Measurements from ENCODE around the gene COL2A1. TPM values are rescaled to one million over a fixed set of nuclear protein-coding genes. Genes with fewer than 3 reads are reported as not detected.
A peak's percentile ranks its signal among the peaks of the same experiment; 100 is the strongest.

COL2A1 gene
- total RNA-seq, 1 donor from 2014 or later = not detected

GRCh38 chr12:48031135-48031960 lies 27.1 kb upstream of the COL2A1 start:
- intact Hi-C loops (cut with DNase I) = no loop called here
- ATAC-seq (no peak), DNase-seq (ENCODE audit: low spot score) (no peak)

- no peak for ATAC-seq
- DNase-seq (ENCODE audit: low spot score) = no peak
- intact Hi-C loops (cut with DNase I) = no loop called here
Measured at GRCh38 chr12:48030173-48030650, 25.9 kb upstream of the COL2A1 start.

DNA sequence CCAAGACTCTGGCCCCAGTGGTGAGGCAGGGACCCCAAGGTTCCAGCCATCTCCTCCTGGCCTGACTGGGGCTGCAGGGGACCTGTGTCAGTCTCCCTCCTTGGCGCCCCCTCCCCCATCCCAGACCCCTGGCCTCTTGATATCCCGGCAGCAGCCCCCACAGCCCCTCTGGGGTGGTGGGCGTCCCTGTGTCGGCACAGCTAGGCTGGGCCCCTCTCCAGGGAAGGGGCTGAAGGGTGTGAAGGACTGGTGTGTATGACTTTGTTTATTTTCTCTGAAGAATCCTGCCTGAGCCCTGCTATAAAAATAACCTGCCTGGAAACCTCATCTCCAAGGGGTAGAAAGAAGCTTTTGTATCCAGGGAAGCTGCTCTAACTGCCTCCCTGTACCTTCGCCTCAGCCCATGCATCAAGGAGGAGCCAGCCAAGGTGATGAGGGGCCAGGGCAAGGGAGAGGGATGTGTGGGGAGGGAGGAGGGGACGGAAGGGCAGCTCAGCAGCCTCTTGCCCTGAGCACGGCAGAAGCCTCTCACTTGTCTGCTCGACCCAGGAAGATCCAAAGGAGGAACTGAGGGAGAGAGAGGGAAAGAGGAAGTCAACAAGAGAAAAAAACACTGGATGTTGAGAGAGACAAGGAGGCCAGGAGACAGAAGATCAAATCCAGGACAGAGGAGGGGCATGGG lies 25.4 kb upstream of the COL2A1 start:
- DNase-seq (ENCODE audit: low spot score) (no peak), ATAC-seq (peak; percentile 23)
- intact Hi-C loops (cut with DNase I) = no loop called here

GRCh38 chr12:48028541-48029431 lies 24.5 kb upstream of the COL2A1 start:
- intact Hi-C loops (cut with DNase I) = no loop called here
- DNase-seq (ENCODE audit: low spot score) = no peak

DNA sequence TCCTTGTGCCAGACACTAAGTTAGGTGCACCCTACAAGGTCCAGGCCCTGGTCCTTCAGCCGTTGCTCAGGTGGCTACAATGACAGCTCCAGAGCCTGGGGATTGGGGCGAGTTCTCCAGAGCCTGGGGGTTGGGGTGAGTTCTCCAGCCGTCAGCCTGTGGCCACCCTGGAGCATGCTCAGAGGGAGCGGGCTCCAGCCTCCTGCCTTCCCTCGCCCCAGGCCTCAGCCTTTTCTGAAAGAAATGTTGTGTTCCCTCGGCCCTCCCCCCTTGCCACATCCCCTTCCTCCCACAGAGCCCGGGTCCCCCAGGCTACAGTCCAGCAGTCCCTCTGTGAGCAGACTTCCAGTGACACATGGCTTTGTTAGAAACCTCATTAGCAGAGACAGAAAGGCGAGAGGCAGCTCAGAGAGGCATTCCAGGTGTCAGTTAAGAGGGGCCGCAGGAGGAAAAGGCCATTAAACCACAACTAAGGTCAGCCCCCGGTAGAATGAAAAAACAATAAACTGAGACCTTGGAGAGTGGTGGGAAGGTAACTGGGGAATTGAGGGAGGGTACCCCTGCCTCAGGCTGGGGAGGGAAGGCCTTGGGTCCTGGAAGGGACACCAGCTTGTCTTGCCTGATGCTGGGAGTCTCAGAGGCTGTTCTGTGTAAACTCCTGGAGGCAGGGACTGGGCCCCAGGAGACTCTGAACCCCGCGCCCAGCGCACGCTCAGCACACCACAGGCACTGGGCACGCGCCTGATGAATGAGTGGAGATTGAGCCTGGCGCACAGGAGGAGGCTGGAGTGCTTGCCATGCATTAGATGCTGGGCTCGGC lies 23.1 kb upstream of the COL2A1 start:
- DNase-seq (ENCODE audit: low spot score) (no peak), ATAC-seq (no peak)
- intact Hi-C loops (cut with DNase I) = no loop called here

More at GRCh38 chr12:48028541-48029431, 24.5 kb upstream of the COL2A1 start:
- ATAC-seq = no peak

DNA sequence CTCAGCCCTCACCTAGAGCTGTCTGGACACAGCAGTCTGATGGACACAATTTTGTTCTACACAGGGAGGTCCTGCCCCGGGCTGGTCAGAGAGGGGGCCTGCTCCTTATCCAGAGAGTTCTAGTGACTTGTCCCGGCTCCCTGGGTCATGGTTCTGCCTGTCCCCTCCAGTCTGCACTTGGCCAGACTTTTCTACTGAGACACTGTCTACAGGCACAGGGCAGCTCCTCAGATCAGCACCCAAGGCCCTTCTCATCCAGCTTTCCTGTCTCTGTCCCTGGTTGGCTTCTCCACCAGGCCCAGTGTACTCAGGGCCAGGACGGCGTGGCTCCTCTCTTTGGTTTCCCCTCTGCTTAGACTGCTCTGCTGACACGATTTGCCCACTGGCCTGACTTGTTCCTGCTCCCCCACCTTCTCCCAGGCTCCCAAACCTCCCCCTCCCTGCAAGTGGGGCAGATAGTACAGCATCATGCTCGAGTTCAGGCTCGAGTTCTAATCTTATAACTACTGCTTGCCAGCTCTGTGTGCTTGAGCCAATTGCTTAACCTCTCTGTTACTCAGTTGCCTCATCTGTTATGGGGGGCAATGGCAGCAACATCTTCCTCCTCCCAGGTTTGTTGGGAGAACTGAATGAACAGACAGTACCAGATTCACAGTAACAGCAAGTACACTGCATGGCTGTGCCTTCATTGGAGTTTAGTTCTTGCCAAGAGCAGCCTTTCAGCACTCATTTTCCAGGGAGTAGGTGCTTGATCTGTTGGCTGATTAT lies 22.0 kb upstream of the COL2A1 start:
- intact Hi-C loops (cut with DNase I) = no loop called here
- DNase-seq (ENCODE audit: low spot score) = no peak
- no peak for ATAC-seq

DNA sequence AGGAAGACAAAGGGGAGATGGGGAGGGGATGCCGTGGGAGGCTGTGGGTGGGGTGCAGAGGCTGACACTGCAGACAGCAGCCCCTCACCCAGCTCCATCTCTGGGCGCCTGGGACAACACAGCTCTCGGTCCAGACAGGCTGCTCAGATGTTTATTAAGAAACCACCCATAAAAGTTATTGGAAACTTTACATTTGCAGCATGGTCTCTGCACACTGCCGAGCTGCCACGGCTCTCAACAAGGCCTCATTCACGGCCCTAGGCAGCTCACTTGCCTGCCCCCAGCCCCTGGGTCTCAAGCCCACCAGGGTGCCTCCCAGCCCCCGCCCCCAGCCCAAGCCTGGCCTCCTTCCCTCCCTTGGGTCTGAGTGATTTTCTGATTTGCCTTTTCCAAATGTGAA lies 21.0 kb upstream of the COL2A1 start:
- intact Hi-C loops (cut with DNase I) = no loop called here
- no peak for DNase-seq (ENCODE audit: low spot score)
- ATAC-seq = no peak

DNA sequence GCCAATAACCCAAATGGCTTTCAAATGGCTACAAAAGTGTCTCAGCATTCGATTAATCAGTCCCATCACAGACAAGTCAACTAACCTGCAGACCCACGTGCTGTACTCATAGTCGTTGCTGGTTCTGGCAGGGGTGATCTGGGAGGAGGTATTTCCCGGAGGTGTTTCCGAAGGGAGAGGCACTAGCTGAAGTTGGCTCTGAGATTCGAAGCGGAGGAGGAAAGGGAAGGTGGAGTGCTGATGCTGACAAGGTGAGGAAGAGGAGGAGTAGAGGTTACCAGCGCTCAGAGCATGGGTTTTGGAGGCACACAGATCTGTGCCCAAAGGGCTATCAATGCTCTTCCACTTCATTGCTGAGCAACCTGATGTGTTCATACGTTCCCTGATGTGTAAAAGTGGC lies 20.5 kb upstream of the COL2A1 start:
- intact Hi-C loops (cut with DNase I) = no loop called here
- no peak for DNase-seq (ENCODE audit: low spot score)
- no peak for ATAC-seq

- ATAC-seq = no peak
- DNase-seq (ENCODE audit: low spot score) = no peak
- intact Hi-C loops (cut with DNase I) = no loop called here
Measured at GRCh38 chr12:48023386-48023785, 19.1 kb upstream of the COL2A1 start.

DNA sequence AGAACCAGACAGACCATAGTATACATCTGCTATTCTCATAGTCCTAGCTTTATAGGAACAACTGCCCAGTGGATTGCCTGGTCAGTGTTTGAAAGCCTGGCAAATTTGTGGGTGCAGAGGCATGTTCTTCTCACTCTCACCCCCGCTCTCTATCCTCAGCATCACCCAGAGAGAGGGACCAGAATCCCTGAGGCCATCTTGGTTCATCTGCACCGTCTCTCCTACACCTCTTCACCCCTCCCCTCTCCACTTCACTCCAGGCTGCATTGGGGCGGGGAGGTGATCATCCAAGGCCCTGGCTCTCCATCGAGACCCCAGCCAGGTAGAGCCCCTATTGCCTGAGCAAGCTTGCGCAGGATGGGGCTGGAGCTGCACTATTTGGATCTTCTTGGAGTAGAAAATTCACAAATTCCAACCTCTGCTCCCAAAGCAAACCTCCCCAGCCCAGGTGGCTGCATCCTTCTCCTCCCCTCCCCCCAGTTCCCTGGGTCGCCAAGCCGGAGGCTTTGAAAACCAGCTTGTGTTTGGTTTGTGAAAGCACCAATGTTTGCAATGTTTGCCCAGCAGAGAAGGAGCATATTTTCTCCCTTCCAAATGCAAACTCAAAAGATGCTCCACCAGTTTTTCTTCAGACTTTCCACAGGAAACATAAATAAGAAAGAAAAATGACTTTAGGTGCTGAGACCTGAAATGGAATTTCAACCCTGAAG lies 18.6 kb upstream of the COL2A1 start:
- no peak for DNase-seq (ENCODE audit: low spot score)
- no peak for ATAC-seq
- intact Hi-C loops (cut with DNase I) = no loop called here

GRCh38 chr12:48022180-48022521 lies 17.9 kb upstream of the COL2A1 start:
- intact Hi-C loops (cut with DNase I) = no loop called here
- DNase-seq (ENCODE audit: low spot score) (no peak), ATAC-seq (no peak)

DNA sequence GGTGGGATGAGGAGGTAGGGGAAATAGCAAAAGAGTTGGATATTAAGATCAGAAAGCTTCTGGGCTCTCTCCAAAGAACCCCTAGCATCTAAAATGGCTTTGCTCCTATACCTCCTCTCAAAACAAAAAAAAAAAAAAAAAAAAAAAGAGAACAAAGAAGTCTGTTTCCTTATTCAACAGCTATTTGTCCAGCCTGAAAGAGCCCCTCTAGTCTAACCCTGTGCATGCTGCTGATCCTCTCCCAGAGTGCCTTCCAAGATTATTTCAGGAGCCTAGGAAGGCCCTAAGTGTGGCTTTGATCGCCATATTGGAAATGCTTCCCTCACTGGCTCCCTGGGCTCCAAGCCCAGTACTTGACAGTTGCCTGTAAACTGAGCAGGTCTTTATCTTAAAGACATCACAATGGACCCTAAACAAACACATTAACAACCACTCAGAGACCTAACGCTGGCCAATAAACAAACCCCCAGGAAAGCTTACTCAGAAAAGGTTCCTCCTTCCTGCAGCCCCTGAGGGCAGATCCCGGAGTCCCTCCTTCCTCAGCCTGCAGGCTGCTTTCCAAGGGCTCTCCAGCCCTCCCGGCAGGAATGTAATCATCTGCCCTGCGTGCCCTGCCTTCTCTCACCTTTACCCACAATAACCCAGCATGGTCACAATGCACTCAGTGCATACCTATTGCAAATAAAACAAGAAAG lies 17.4 kb upstream of the COL2A1 start:
- ATAC-seq (no peak), DNase-seq (ENCODE audit: low spot score) (no peak)
- intact Hi-C loops (cut with DNase I) = no loop called here

- intact Hi-C loops (cut with DNase I) = no loop called here
- DNase-seq (ENCODE audit: low spot score) (no peak), ATAC-seq (no peak)
Measured at GRCh38 chr12:48019639-48020265, 15.5 kb upstream of the COL2A1 start.

GRCh38 chr12:48018618-48018995 lies 14.3 kb upstream of the COL2A1 start:
- intact Hi-C loops (cut with DNase I) = no loop called here
- ATAC-seq (no peak), DNase-seq (ENCODE audit: low spot score) (no peak)

GRCh38 chr12:48017921-48018617 lies 13.8 kb upstream of the COL2A1 start:
- intact Hi-C loops (cut with DNase I) = no loop called here
- no peak for ATAC-seq
- DNase-seq (ENCODE audit: low spot score) = no peak

DNA sequence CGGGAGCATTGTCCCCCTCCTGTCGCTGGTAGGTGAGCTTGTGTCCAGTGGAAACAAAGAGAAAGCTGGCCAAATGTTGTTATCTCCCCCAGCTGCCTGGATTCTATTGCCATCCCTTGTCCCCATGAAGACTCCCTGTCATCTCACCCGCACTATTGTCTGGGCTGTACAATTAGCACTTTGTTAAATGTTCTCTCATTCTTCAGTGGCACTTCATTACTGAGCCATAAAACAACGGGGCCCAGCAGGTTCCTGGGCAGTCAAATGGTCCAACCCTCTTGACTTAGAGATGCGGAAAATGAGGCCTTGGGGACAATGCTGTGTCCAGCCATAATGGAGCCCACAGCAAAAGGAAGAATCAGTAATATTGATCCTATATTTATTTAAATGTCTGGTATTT lies 13.2 kb upstream of the COL2A1 start:
- intact Hi-C loops (cut with DNase I) = no loop called here
- no peak for ATAC-seq
- no peak for DNase-seq (ENCODE audit: low spot score)

Data from sciatic nerve (tissue), 2 donors.